HG03139 (cell line): ENCODE measurements around the gene SSU72.

Experiments
- ATAC-seq: cut with Tn5 transposase; IDR thresholded peaks from one replicate; pipeline ENCODE4 v1.9.1; 2021; ENCODE audit not compliant: unreplicated experiment

Gene SSU72

GRCh38 chr1:1574721-1575537, at the start of gene SSU72:
SSU72 (minus strand) TSS chr1:1574863; CDS start chr1:1574557, 306 bp downstream.
- ATAC-seq: peak; percentile 72

DNA sequence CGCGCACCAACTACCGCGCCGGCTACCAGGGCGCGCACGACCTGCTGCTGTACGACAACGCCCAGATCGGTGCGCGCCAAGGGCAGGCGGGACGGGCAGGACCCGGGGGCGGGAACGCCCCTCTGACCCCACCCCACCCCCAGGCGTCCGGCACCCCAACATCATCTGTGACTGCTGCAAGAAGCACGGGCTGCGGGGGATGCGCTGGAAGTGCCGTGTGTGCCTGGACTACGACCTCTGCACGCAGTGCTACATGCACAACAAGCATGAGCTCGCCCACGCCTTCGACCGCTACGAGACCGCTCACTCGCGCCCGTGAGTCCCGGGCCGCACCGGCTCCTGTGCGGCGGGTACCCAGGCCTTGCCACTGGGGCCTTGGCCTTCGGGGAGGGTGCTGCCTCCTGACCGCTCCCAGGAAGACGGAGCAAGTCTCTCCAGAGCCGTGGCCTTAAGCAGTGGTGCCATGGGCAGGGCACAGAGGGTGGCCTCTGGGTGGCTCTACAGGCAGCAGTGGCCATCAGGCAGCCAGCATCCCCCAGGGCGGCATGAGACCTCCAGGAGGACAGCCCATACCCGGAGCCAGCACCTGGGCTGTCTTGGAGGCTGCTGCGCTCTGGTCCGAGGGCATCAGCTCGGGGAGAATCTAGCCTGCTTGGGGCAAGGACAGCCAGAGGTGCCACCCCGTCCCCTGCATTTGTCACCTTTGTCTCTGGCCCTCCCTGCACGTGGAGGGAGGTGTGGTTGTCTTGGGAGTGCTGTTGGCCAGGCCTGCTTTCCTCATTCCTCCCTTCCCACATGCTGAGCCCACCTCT, 49.2 kb upstream of the SSU72 start:
- ATAC-seq: no peak

DNA sequence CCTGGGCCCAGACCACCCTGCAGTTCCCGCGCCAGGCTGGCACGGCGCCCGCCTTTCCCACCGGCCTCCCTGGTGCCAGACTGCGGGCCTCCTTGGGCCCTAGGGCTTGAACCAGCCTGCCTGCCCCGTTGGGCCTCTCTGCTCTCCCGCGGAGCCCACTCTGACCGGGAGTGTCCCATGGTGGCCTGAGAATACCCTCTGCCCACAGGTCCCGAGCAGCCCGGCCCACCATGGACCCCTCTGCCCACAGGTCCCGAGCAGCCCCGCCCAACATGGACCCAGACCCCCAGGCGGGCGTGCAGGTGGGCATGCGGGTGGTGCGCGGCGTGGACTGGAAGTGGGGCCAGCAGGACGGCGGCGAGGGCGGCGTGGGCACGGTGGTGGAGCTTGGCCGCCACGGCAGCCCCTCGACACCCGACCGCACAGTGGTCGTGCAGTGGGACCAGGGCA, 48.5 kb upstream of the SSU72 start:
- ATAC-seq: no peak

GRCh38 chr1:1622788-1623094, 48.1 kb upstream of the SSU72 start:
- no peak for ATAC-seq

GRCh38 chr1:1622010-1622787, 47.5 kb upstream of the SSU72 start:
- no peak for ATAC-seq

- ATAC-seq: no peak
Observed at GRCh38 chr1:1621173-1622009, 46.7 kb upstream of the SSU72 start.

DNA sequence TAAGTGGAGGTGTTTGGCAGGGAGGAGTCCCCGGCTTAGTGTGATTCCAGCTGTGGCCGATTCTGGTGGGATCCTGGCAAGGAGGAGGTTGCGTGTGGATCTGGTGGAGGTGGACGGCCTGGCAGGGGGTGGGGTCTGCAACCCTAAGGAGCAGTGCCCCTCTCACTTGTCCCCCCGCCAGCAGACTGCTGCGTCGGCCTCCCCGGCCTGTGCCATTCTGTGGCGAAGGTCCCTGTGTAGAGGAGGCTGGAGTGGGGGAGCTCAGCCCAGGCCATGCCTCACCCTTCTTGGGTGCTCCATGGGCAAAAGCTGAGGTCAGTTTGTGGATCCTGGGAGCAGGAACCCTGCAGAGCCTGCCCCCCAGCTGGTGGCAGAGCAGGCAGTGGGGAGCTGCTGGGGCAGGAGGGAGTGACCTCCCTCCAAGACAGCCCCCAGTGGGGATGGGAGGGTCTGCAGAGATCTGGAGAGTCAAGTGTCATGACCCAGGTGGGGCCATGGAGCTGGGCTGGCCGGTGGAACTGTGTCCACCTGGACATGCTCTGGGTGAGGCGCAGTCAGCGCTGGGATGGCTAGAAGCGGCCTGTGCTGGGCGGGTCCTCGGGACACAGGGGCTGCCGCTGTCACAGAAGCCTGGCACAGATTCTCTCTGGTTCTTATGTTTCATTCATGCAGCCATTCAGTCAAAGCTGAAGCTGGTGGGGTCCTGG, 45.9 kb upstream of the SSU72 start:
- no peak for ATAC-seq

DNA sequence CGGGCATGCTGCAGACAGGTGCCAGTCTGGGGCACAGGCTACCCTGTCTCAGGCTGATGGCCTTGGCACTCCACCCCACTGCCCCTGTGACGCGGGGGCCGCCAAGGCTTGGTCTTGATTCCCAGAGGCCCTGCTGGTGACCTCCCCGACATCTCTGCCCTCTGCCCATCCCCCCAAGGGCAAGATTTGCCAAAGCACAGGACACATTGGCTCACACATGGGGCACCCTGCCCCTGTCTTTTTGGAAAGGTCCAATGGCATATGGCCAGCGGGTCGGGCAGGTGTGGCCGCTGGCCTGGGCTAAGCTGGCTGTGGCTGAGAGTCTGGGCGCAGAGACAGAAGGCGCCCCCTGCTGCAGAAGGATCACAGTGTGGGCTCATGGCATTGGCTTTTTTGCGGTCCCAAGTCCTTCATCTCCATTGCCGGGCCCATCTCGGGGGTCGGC, 45.3 kb upstream of the SSU72 start:
- ATAC-seq: no peak

DNA sequence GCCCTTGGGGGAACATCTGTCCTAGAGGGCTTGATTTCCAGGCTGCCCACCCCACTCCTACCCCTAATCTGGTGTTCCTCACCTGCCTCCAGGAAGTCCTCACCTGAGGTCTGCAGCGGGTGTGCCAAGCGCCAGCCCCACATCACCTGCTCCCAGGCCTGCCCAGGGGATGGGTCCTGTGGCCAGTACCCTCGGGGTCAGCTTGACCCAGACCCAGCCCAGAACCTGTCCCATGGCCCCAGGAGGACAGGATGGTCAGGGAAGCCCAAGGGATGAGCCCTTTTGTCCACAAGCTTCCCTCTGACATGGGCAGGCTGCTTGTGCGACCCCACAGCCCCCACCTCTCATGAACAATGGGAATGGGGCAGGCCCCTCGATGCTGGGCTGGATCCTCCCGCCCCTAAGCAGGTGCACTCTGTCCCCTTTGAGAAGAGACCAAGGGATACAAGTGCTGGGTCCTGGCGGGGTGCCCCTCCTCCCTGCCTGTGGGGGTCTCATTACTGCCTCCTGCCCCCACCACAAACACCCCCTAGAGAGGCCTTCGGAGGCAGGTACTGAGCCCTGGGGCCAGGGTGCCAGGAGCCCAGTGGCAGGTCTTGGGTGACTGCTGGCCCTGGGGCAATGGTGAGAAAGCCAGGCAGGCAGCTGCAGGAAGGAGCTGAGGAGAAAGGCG, 43.9 kb upstream of the SSU72 start:
- no peak for ATAC-seq

- no peak for ATAC-seq
Observed at GRCh38 chr1:1617925-1618324, 43.3 kb upstream of the SSU72 start.

GRCh38 chr1:1617516-1617915, 42.9 kb upstream of the SSU72 start:
- no peak for ATAC-seq

GRCh38 chr1:1616838-1617237, 42.2 kb upstream of the SSU72 start:
- ATAC-seq: no peak

DNA sequence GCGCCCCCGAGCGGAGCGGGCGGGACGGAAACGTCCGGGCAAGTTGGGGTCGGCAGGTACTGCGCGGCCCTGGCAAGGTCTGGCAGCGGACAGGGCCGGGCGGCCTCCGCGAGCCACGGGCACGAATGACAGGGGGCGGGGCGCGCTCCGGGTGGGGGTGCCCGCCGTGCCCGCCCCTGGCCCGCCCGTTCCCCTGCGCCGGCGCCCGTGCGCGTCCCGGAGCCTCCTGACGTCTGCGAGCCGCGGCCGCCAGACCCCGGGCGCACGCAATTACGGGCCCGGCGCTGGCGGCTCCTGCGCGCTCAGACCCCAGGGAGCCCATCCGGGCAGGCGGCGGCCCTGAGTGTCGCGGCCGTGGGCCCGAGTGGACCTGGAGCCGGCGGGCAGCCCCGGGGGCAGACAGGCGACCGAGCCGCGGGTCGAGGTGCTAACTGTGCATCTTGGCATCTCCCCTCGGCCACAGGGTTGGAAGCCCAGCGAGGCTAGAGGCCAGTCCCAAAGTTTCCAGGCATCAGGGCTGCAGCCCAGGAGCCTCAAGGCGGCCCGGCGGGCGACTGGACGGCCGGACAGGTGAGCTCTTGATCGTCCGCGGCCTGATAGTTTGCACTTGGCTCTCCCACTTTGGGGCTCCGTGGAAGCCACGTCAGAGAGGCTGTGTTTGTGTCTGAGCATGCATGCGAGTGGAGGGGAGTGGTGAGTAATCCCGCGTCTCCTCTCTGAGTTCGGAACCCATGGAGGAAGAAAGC, 41.6 kb upstream of the SSU72 start:
- ATAC-seq: peak; percentile 22

GRCh38 chr1:1615256-1616044, 40.8 kb upstream of the SSU72 start, which contains the start of gene MIB2:
MIB2 (plus strand) TSS chr1:1615500; CDS start chr1:1623453, 7,953 bp downstream.
- peak; percentile 79 for ATAC-seq

- ATAC-seq: no peak
Observed at GRCh38 chr1:1614954-1615255, 40.2 kb upstream of the SSU72 start.

DNA sequence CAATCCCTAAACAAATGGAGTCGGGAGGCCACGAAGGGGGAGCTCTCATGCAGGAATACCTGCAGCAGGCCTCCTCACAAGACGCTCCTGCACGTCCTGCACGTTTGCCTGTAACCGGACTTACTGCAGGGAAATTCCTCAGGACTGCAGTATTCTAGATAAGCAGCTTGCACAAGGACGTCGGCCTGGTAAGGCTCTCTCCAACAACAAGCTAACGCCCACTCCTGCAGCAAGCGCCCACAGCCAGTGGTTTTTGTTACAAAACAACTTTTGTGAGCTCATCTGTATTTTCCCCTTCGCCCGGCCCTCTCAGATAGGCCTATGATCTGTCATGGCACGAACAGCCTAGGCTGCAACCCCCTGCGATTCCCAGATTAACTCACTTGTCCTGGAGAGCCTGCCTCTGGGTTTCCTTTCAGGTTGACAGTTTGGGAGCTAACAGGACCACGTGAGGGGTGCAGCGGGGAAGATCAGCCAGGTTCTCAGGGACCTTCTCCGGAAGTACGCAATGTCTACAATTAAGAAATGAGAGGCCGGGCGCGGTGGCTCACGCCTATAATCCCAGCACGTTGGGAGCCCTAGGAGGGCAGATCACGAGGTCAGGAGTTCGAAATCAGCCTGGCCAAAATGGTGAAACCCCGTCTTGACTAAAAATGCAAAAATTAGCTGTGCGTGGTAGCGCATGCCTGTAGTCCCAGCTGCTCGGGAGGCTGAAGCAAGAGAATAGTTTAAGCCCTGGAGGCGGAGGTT, 39.7 kb upstream of the SSU72 start:
- no peak for ATAC-seq

DNA sequence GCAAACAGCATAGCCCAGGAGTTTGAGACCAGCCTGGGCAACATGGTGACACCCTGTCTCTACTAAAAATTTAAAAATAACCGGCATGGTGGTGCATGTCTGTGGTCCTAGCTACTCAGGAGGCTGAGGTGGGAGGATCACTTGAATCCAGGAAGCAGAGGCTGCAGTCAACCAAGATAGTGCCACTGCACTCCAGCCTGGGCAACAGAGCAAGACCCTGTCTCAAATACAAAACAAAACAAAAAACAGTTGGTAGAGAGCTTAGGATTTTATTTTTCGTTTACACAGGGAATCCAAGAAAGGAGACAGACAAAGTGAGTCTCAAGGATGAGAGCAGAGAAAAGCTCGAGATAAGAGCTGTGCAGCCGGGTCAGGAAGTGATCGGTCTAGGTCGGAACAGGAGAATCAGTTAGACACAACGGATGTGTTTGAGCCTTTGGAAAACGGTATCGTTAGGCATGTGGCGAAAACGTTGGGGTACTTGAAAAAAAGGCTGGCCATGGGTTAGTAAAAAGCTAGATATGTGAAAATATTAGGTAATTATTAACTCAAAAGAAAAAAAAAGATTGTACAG, 38.9 kb upstream of the SSU72 start:
- ATAC-seq: no peak
